LNCaP clone FGC (cell line): ENCODE data around the gene FAM47E.

Experiments used
- DNase-seq: peaks from one replicate; pipeline ENCODE4 v3.0.0-alpha.2; 2011; ENCODE audit warnings: low read depth
- H3K4me3 ChIP-seq: 2 replicates; pipeline ENCODE4 v1.5.1; 2011; ENCODE audit warnings: mild to moderate bottlenecking, low read depth, low read length, control low read depth
- CTCF ChIP-seq: IDR thresholded peaks from 2 replicates; pipeline ENCODE4 v1.5.1; 2012; ENCODE audit warnings: mild to moderate bottlenecking; ENCODE audit not compliant: control insufficient read depth, insufficient read depth; ENCODE audit errors: extremely low read depth

Gene FAM47E

GRCh38 chr4:76300012-76300411 is 48.5 kb downstream of the FAM47E start:
- TF ChIP-seq CTCF, result no peak
- H3K4me3 ChIP-seq, result no peak overlapping the region

GRCh38 chr4:76301068-76301774 is 49.7 kb downstream of the FAM47E start:
- TF ChIP-seq CTCF, result no peak
- DNase-seq, result no peak
- H3K4me3 ChIP-seq, result no peak overlapping the region

More at GRCh38 chr4:76300012-76300411, 48.5 kb downstream of the FAM47E start:
- DNase-seq, result no peak

GRCh38 chr4:76301775-76302162 is 50.2 kb downstream of the FAM47E start:
- no peak for TF ChIP-seq CTCF
- H3K4me3 ChIP-seq, result no peak overlapping the region
- DNase-seq, result no peak

- no peak for TF ChIP-seq CTCF
- no peak for DNase-seq
- no peak overlapping the region for H3K4me3 ChIP-seq
Observed at GRCh38 chr4:76302826-76303438, 51.4 kb downstream of the FAM47E start.

- peak overlapping the region; percentile 85 for H3K4me3 ChIP-seq
- no peak for DNase-seq
- no peak for TF ChIP-seq CTCF
Observed at GRCh38 chr4:76305033-76305687, 53.6 kb downstream of the FAM47E start.

- TF ChIP-seq CTCF, result no peak
- peak; percentile 40 for DNase-seq
- peak within 1 kb of the TSS; percentile 85 for H3K4me3 ChIP-seq
Observed at GRCh38 chr4:76305971-76306881, 54.7 kb downstream of the FAM47E start, which contains the start of gene STBD1. STBD1 (plus strand) TSS chr4:76306733; CDS start chr4:76306770, 37 bp downstream.
